ENCODE data around the gene TM9SF4.
"Not testable (repeated sequence)": the region's sequence is repeated elsewhere in the genome, so short reads cannot be mapped to it uniquely, and the experiment has no call there.

TM9SF4 gene

DNA sequence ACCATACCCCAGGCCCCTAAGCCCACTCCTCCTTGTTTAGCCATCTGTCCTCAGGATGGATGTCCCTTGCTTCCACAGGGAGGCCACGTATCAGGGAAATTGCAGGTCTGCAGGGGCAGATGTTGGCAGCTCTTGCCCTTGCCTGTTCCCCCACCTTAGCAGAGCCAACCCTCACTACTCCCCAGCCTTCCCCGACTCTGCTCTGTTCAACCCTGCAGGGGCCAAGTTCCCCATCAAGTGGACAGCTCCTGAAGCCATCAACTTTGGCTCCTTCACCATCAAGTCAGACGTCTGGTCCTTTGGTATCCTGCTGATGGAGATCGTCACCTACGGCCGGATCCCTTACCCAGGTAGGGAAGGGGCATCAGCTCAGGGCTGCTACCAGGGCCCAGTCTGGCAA is 10.7 kb upstream of the TM9SF4 start:
- FAIRE-seq = no peak

DNA sequence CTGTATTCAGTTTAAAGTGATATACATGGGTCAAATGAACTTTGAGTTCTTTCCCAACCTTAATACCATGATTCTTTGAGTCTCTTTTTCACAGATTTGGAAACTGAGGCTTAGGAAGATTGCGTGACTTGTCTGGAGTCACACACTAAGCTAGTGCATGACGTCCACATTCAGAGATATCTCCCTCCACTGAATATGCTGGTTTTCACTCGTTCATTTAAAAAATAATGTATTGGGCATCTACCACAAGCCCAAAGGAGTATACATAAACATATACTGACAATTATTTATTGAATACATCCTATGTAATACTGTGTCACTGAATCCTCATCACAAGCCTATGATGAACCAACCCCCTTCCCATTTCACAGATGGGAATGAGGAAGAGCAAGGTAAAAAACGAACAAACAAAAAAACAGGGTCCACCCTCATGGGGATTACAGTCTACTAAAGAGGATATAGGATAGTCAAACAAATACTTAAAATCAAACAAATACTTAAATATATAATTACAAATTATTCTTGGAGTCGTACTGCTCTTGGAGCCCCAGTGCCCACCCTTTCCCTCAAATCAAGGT is 611 bp upstream of the TM9SF4 start:
- no peak for FAIRE-seq

DNA sequence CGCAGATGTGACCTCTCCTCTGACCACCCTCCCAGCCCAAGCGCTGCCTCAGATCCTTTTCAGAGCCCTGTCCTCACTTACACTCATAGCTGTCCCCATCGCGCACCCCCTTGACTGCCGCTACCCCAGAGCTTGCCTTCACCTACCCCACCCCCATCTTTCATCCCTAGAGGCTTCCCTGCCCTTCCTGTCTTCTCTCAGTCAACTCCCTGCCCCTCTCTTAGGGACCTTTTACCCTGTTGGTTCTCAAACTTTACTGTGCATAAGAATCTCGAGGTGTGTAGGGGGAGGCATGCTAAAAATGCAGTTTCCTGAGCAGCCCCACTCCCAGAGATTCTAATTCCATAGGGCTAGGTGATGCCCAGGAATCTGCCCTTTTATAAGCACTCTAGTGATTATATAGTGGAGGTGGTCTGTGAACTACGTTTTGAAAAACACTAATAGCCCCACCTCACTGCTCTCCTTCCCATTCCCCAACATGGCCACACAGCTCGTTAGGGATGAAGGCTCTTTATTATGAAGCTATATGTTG is 725 bp downstream of the TM9SF4 start:
- no peak for FAIRE-seq

DNA sequence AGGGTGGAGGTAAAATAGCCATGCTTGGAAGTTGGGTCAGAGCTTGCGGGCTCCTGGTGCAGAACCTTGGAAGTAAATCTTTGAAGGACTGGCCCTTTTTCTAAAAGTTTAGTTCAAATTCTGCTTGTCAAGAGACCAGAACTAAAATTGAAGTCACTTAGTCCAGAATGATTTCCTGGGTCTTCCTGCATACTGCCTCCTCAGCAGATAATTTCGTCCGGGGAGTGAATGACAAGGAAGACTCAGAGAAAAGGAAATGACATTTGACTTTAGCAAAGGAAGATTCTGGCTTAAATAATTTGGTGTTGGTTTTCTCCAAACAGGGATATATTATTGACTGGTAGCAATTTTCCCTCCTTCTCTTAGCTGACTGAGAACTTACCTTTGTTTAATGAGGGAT is 1.2 kb downstream of the TM9SF4 start:
- no peak for FAIRE-seq

DNA sequence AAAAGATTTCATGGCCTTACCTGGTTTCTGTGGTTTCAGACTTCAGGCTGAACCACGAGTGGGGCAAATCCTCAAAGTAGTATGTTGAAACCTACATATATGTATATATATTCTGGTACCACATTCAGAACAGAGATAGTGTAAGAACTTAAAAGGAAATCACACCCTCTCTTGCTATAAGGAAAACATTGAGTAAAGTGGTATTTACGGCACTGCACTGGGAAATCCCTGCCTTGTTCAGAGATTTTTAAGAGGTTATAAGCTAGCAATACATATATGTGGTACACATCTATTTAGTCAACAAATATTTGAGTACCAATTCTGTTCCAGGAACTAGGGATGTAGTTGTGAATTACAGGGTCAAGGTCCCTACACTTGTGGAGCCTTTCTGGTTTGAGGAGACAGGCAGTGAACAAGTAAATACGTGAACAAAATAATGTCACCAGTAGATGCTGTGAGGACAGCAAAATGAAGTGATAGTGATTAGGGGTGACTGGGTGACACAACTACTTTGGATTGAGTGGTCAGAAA is 1.7 kb downstream of the TM9SF4 start:
- FAIRE-seq = no peak

DNA sequence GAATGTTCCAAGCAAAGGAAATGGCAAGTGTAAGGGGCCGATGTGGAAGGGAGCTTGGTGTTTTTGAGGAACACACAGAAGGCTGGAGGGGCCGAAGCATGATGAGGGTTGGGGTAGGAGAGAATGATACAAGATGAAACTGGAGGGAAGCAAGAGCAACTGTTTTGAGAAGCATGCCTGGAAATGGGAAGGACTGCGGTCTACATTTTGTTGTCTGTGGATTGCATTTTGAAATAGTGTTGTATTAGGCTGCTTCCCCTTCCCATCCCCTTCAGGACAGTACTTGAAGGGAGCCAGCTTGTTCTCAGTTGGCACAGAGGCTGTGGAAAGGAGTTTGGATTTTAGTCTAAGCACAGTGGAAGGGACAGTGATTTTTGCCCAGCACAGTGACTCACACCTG is 2.2 kb downstream of the TM9SF4 start:
- no peak for FAIRE-seq

DNA sequence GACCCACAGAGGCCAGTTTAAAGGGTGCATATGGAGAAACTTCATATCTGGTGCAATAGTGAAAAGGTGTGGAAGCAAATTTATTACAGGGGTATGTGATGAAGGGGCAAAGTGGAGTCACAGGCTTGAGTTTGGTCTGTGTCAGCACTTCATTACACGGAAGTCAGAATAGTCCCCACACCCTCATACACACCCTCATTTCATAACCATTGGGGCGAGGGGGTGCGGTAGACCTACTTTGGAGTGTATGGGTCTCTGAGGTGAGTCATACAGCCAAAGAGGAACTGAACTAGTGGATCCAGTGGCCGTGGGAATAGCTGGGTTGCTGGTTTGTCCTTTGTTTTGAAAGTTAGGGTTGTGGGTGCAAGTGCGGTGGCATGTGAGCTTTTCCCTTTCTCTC is 3.3 kb downstream of the TM9SF4 start:
- FAIRE-seq = no peak

DNA sequence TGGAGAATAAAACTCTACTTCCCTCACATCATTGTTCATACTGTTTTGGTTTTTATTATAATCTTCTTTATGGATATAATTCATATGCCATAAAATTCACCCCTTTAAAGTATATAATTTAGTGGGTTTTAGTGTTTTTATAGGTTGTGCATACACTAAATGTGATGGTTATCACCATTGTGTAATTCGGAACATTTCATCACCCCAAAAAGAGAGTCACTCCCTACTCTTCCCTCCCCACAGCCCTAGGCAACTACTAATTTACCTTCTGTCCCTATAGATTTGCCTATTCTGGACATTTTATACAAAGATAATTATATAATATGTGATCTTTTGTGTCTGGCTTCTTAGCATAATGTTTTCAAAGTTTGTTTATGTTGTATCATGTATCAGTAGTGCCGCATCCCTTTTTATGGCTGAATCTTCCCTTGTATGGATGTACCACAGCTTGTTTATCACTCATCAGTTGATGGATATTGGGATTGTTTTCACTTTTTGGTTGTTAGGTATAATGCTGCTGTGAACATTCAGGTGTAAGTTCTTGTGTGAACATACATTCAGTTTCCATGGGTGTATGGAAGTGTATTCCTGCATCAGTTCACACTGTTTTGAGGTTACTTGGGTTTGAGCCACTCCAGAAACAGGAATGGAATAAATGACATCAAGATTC is 4.2 kb downstream of the TM9SF4 start:
- no peak for FAIRE-seq

DNA sequence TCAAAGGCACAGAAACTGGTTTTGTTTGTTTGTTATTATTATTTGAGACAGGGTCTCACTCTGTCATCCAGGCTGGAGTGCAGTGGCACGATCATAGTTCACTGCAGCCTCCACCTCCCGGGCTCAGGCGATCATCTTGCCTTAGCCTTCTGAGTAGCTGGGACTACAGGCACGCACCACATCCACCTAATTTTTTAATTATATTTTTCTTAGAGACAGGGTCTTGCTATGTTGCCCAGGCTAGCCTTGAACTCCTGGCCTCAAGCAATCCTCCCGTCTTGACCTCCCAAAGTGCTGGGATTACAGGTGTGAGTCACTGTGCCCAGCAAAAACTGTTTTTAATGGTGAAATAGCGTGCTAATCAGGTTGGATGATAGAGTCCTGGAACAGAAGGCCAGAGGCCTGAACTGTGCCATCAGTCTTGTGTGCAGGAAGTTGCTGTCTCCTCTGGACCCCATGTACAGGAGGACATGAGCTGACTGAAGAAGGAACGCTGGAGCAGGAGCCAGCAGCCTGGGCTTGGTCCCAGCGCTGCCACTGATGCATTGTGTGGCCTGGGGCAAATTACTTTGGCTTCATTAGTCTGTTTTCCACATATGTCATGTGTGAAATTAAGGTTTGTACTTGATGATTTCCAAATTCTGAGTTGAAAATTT is 4.9 kb downstream of the TM9SF4 start:
- FAIRE-seq = no peak

DNA sequence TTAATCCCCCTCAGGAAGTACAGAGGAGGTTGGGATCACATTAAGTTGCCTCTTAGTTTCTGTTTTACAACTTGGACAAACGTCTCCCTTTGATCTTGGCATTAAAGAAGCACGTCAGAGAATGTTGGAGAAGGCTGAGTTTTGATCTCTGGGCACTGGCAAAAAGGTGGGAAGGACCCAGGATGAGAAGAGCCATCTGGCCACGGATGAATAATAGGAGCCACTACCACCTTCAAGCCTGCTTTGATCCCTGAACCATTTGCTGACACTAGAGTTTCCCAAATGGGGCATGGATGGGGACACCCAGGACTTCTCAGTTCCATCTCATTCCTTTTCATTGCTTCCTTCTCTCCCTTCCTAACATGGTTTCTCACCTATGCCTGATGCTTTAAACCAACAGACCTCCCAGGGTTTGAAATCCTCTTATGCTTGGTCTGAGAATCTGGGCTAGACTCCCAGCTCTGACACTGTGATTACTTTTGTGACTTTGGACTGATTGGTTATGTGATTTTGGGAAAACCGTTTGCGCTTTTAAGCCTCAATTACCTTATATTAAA is 5.8 kb downstream of the TM9SF4 start:
- no peak for FAIRE-seq

DNA sequence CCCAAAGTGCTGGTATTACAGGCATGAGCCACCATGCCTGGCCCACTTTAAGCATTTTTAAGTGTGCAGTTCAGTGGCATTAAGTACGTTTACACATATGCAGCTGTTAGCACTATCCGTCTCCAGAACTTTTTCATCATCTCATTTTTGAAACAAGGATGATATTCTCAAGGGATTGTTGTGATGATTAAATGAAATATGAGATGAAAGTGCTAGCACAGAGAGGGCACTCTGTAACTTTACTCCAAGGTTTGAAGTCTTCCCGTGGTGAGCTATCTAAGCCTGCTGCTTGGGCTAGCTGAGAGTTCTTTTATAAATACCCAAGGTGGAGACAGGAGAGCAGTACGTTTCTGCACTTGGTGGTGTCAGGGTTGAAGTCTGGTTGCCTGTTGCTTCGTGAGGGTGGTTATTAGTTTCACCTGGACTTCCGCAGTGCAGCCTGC is 6.6 kb downstream of the TM9SF4 start:
- FAIRE-seq = no peak

DNA sequence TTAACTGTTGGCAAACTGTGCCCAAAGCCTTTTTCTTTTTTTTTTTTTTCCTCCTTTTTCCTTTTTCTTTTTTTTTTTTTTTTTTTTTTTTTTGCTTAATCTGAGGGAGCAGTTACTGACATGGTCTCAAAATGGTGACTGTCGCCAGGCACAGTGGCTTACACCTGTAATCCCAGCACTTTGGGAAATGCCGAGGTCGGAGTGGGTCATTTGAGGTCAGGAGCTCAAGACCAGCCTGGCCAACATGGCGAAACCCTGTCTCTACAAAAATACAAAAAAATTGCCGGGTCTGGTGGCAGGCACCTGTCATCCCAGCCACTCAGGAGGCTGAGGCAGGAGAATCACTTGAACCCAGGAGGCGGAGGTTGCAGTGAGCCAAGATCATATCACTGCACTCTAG is 7.3 kb downstream of the TM9SF4 start:
- not testable (repeated sequence) for FAIRE-seq

DNA sequence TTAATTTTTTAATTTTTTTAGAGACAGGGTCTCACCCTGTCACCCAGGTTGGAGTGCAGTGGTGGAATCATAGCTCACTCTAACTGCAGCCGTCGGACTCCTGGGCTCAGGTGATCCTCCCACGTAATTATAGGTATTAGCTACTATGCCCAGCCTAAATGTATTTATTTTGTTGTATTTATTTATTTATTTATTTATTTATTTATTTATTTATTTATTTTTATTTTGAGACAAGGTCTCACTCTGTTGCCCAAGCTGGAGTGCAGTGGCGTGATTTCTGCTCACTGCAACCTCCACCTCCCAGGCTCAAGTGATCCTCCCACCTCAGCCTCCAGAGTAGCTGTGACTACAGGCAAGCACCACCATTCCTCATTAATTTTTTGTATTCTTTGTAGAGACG is 8.9 kb downstream of the TM9SF4 start:
- FAIRE-seq = not testable (repeated sequence)

DNA sequence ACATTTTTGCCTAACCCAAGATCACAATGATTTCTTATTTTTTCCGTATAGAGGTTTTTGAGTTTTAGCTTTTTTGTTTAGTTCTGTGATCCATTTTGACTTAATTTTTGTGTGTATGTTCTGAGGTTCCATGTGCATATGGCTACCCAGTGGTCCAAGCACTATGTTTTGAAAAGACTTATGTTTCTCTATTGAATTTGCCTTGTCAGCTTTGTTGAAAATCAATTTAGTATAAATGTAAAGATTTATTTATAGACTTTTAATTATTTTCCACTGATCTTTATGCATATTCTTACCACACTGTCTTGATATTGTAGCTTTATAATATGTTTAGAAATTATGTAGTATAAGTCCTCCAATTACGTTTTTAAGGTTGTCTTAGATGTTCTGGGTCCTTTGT is 10.2 kb downstream of the TM9SF4 start:
- FAIRE-seq = no peak

DNA sequence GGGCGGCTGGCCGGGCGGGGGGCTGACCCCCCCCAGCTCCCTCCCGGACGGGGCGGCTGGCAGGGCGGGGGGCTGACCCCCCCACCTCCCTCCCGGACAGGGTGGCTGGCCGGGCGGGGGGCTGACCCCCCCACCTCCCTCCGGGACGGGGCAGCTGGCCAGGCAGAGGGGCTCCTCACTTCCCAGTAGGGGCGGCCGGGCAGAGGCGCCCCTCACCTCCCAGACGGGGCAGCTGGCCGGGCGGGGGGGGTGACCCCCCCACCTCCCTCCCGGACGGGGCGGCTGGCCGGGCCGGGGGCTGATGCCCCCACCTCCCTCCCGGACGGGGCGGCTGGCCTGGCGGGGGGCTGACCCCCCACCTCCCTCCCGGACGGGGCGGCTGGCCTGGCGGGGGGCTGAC is 12.4 kb downstream of the TM9SF4 start:
- FAIRE-seq = not testable (repeated sequence)

DNA sequence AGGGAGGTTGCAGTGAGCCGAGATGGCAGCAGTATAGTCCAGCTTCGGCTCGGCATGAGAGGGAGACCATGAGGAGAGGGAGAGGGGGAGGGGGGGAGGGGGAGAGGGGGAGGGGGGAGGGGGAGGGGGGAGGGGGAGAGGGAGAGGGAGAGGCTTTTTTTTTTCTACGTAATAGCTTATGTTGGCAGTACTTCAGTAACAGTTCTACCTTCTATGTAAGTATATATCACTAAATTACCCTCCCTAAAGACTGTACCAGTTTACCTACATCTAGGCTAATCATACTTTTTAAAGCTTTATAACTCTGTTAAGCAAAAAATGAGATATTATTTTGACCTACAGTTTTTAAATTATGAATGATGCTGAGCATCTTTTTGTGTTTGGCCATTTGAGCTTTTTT is 13.6 kb downstream of the TM9SF4 start:
- no peak for FAIRE-seq

DNA sequence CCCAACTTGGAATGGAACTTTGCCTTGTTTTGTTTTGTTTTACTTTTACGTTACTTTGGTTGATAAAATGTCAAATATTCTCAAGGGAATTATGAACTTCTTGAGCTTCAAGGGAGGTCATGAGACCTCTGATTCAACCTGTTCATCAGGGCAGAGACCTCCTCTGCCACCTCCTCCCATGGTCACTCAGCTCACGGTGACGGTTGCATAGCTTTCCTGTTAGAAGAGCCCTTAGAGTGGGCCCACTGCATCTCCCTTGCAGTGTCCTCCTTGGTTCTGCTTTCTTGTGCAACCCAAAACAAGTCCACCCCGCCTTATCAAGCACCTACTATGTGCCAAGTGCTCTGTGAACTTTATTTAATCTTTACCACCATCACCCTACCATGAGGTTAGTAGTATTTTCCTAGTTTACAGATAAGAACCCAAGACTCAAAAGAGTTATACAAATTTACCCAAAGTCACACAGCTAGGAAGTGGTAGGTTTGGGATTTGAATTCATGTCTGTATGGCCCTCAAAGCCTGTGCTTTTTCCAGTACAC is 15.5 kb downstream of the TM9SF4 start:
- no peak for FAIRE-seq

DNA sequence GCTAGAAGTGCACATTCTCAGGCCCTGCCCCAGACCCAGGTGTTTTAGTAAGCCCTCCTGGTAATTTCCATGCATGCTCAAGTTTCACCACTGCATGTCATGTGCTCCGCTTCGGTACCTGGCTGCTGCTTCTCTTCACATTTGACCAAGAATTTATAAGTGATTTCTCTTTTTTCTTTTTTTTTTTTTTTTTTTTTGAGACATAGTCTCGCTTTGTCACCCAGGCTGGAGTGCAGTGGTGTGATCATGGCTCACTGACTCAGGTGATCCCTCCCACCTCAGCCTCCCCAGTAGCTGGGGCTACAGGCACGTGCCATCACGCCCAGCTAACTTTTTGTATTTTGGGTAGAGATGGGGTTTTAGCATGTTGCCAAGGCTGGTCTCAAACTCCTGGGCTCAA is 16.0 kb downstream of the TM9SF4 start:
- no peak for FAIRE-seq

DNA sequence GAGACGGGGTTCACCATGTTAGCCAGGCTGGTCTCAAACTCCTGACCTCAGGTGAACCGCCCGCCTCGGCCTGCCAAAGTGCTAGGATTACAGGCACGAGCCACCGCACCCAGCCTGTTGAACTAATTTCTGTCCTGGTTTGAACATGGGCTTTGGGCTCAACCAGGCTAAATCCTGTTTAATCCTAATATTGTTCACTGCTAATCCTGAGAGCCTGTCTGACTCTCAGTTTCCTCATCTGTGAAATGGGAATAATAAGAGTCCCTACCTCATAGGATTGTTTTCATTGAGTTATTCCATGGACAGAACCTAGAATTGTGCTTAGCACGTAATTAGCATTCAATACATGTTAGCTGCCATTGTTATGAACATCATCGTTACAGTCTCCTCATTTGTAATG is 17.4 kb downstream of the TM9SF4 start:
- FAIRE-seq = no peak

DNA sequence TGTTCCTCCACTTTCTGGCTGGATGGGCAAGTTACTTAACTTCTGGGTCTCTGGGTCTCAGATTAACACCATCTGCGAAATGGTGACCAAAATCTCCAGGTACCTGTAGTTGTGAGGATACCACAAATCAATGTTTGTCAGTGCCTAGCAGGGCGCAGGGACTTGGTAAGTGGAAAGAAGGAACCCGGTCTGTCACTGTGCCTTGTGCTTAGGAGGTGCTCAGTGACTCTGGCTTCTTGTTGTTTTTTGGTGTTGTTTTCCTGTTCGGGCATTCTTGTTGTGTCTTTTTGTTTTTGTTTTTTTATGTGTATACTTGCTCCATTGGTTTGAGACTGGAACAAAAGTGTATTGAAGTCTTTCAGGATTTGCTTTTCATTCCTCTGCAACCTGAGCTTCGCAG is 17.8 kb downstream of the TM9SF4 start:
- no peak for FAIRE-seq

DNA sequence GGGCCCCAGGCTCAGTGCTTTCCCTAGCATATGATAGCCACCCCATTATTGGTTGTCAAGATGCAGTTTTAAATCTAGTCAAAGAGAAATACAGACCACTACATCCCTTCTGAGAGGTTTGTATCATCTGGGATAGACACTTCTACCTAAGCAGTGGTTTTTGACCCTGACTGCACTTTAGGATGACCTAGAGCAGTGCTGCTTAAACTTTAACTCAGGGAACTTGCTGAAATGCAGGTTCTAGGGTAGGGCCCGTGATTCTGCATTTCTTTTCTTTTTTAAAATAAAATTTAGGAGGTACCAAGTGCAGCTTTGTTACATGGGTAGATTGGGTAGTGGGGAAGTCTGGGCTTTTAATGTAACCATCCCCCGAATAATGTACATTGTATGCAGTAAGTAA is 18.7 kb downstream of the TM9SF4 start:
- no peak for FAIRE-seq

DNA sequence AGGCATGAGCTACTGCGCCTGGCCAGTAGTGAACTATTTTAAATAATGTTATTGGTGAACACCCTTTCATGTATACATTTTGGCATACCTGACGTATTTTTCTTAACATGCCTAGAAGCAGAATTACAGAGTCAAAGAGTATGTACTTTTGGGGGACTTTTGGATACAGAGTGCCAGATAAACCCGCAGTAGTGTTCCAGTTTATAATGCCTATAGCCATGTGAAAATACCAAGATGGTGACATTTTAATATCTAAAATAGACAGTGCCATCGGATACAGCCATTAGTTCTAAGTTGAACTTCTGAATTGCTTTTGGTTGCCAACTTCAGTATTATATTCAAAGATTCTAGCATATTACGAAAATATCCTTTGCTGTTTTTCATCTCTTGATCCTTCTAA is 20.3 kb downstream of the TM9SF4 start:
- no peak for FAIRE-seq

DNA sequence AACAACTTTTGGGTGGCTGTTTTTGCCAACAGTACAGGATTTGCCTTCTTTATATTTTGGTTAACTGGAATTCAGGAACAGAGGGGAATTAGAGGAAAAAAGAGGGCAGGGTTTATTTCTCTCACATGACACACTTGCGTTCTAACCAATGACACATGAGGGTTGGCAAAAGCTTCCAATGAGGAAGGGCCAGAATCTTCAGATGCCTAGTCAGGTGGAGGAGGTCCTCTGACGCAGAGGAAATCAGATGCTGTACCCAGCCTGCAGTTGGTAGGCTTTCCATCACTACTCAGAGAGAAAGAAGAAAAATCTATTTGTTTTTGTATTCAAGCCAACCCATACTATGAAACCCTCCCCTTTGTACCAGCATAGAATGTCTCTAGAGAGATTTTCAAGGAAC is 20.8 kb downstream of the TM9SF4 start:
- FAIRE-seq = no peak

DNA sequence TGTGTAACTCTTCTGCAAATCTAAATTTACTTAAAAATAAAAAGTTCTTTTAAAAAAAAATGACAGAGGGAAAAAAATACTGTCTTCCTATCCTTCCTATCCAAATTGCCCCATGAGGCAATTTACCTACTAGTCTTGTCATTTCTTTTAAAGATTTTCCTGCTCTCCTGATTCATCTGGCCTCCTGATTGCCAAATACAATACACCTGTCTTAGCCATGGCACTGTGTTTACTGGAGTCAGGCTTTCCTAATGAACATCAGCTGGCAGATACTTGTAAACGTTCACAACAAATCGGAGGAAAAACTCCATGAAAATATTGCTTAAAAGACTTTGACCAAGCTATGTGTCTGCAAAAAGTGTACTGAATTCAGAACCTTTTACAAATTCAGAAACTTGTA is 21.5 kb downstream of the TM9SF4 start:
- no peak for FAIRE-seq

Measured in TTC549 (cell line).